ENCODE measurements around the gene NGB. TPM values are rescaled to one million over a fixed set of nuclear protein-coding genes. Genes with fewer than 3 reads are reported as not detected.

Gene NGB
- total RNA-seq, 1 experiment from 2014 or later, result not detected

GRCh38 chr14:77278461-77279230 is 7.6 kb upstream of the NGB start:
- no peak overlapping the region for H3K4me3 Mint-ChIP-seq (ENCODE audit: low read depth, unreplicated experiment)
- CTCF ChIA-PET, result no interaction called here

DNA sequence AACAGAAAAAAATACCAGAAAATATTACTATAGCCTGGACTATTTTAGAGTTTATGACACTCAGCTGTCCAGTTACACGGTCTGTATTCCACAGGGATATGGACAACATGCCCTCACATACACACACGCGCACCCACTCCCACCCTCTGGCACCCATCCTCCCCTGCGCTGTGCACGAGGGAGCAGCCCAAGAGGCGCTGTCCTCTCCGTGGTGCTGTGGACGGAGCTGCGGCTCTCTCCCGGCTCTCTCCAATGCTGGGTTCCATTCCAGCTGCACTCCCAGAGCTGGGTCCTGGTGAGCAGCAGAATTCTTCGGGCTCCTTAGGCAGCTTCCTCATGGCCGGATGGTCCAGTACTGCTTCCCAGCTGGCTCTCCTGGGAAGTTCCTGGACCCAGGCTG is 6.0 kb upstream of the NGB start:
- no peak for TF ChIP-seq CTCF (IDR thresholded peaks at IDR 0.05; ENCODE audit: unreplicated experiment)
- DNase-seq, result no peak
- no peaks in the 10 kb centered on the region for H3K4me1 Mint-ChIP-seq (ENCODE audit: low read depth, unreplicated experiment)
- BruUV-seq (replicated peaks), result no TSS peak
- CTCF ChIA-PET, result interaction anchor here (0.9 kb wide), 1 partner anchor 27 kb away, joined by 3 read pairs; no protein-coding TSS in a partner anchor
- H3K36me3 Mint-ChIP-seq (ENCODE audit: insufficient read depth, unreplicated experiment), result no peaks in the 10 kb centered on the region
- no peak overlapping the region for H3K4me3 Mint-ChIP-seq (ENCODE audit: low read depth, unreplicated experiment)
- H3K27ac Mint-ChIP-seq (ENCODE audit: unreplicated experiment), result no peak overlapping the region
- H3K9me3 Mint-ChIP-seq (ENCODE audit: low read depth, unreplicated experiment), result no peaks in the 10 kb centered on the region
- intact Hi-C loops (cut with micrococcal nuclease; ENCODE audit: unreplicated experiment), result no loop called here
- peaks cover 9% of the 10 kb centered on the region for H3K27me3 Mint-ChIP-seq (ENCODE audit: unreplicated experiment)

More at GRCh38 chr14:77278461-77279230, 7.6 kb upstream of the NGB start:
- no peaks in the 10 kb centered on the region for H3K36me3 Mint-ChIP-seq (ENCODE audit: insufficient read depth, unreplicated experiment)
- intact Hi-C loops (cut with micrococcal nuclease; ENCODE audit: unreplicated experiment), result no loop called here
- H3K27ac Mint-ChIP-seq (ENCODE audit: unreplicated experiment), result no peak overlapping the region
- H3K27me3 Mint-ChIP-seq (ENCODE audit: unreplicated experiment), result no peaks in the 10 kb centered on the region
- no peak for TF ChIP-seq CTCF (IDR thresholded peaks at IDR 0.05; ENCODE audit: unreplicated experiment)
- BruUV-seq (replicated peaks), result no TSS peak
- no peak for DNase-seq
- no peaks in the 10 kb centered on the region for H3K4me1 Mint-ChIP-seq (ENCODE audit: low read depth, unreplicated experiment)
- H3K9me3 Mint-ChIP-seq (ENCODE audit: low read depth, unreplicated experiment), result no peaks in the 10 kb centered on the region

DNA sequence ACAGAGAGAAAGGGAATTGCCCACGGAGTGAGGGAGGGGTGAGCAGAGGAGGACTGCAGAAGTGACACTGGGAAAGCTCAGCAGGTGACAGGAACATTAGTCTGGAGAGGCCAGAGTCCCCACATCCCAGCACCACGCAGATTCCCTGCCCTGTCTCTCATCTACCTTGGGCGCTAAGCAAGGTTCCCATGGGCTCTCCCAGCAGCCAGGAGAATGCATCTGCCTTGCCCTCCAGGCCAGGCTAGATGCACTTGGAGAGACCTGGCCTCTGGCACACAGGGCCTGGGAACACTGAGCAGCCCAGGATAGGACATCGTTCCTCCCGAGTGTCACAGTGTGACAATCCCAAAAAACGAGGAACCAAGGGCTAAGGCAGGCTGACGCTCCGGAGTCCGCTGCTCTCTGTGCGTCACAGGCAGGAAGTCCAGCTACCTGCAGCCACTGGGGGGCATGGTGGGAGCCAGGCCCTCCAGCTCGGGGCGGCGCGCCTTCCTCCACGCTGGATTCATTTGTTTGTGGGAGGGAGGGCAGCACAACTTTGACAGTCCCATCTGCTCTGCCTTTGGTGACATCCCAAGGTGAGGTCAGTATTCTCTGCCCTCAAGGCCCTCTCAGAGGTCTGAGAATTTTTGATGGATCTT is 5.4 kb upstream of the NGB start:
- intact Hi-C loops (cut with micrococcal nuclease; ENCODE audit: unreplicated experiment), result no loop called here
- DNase-seq, result no peak
- CTCF ChIA-PET, result interaction anchor here (0.6 kb wide), 1 partner anchor 90 kb away, joined by 4 read pairs; no protein-coding TSS in a partner anchor
- H3K4me3 Mint-ChIP-seq (ENCODE audit: low read depth, unreplicated experiment), result no peak overlapping the region
- no peak overlapping the region for H3K27ac Mint-ChIP-seq (ENCODE audit: unreplicated experiment)
- H3K27me3 Mint-ChIP-seq (ENCODE audit: unreplicated experiment), result peaks cover 14% of the 10 kb centered on the region
- no peaks in the 10 kb centered on the region for H3K9me3 Mint-ChIP-seq (ENCODE audit: low read depth, unreplicated experiment)
- TF ChIP-seq CTCF (IDR thresholded peaks at IDR 0.05; ENCODE audit: unreplicated experiment), result no peak
- no peaks in the 10 kb centered on the region for H3K36me3 Mint-ChIP-seq (ENCODE audit: insufficient read depth, unreplicated experiment)
- no TSS peak for BruUV-seq (replicated peaks)
- no peaks in the 10 kb centered on the region for H3K4me1 Mint-ChIP-seq (ENCODE audit: low read depth, unreplicated experiment)

DNA sequence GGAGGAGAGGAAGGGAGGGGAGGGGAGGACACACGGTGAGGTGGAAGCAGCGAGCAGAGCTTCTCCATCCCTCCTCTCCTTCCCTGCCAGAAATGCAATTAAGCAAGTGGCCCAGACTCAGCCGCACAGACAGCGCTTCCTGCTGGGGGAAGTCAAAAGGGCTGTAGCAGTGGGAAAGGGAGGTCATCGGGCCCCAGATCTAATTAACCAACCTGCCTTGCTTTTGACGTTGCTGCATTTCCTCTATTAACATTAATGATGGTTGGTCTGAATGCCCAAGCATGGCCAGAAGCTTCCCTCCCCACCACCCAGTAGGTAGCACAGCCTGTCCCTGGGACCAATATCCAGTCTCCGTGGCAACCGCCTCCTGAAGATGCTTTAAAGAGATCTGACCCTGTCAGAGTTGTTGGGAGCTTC is 4.6 kb upstream of the NGB start:
- no TSS peak for BruUV-seq (replicated peaks)
- TF ChIP-seq CTCF (IDR thresholded peaks at IDR 0.05; ENCODE audit: unreplicated experiment), result no peak
- Mint-ChIP-seq H3K9me3 (ENCODE audit: low read depth, unreplicated experiment) (no peaks in the 10 kb centered on the region), H3K4me3 (ENCODE audit: low read depth, unreplicated experiment) (no peak overlapping the region), H3K27me3 (ENCODE audit: unreplicated experiment) (peaks cover 18% of the 10 kb centered on the region), H3K4me1 (ENCODE audit: low read depth, unreplicated experiment) (no peaks in the 10 kb centered on the region), H3K36me3 (ENCODE audit: insufficient read depth, unreplicated experiment) (no peaks in the 10 kb centered on the region), H3K27ac (ENCODE audit: unreplicated experiment) (no peak overlapping the region)
- intact Hi-C loops (cut with micrococcal nuclease; ENCODE audit: unreplicated experiment), result no loop called here
- no peak for DNase-seq
- CTCF ChIA-PET, result no interaction called here

Data from Calu3 (cell line).